ENCODE measurements around the gene MMP28. TPM values are rescaled to one million over a fixed set of nuclear protein-coding genes. Genes with fewer than 3 reads are reported as not detected.
A peak's percentile ranks its signal among the peaks of the same experiment; 100 is the strongest.
"Not testable (repeated sequence)": the region's sequence is repeated elsewhere in the genome, so short reads cannot be mapped to it uniquely, and the experiment has no call there.

The MMP28 gene
- total RNA-seq, 1 donor from 2014 or later = 3.5 TPM

DNA sequence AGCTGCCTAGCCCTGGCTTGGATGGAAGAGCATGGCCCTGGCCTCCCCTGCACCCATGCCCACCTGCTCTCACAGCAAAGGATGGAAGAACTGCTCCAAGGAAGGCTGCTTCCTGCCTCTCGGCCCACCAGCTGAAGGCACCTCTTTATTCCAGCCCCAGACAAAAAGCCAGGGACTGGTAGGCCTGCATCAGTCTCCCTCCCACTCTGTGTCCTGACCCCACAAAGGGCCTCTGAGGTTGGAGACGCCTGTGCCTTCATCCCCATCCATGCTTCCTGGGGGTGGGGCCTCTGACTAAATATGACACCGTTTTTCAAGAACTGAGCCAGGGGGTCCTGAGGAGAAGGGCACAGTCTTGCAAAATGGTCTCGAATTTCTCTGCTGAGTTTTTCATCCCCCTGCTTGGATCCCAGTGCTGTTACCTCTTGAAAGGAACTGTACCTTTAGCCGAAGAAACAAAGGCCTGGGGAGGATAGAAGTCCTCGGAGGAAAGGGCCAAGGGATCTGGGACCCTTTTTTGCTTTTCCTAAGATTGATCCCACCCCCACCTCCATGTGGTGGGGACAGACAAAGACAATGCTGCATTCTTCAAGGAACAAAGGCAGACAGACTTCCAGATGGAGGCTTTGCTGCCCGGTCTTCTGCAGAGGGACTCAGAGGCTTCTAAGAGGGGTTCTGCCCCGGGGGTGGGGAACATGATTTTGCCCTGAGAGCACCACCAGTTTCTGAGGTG is 29.5 kb downstream of the MMP28 start:
- DNase-seq = no peak

- DNase-seq = peak; percentile 31
Measured at GRCh38 chr17:35765086-35765710, 30.2 kb downstream of the MMP28 start.

GRCh38 chr17:35764123-35764991 is 31.1 kb downstream of the MMP28 start:
- peak; percentile 93 for DNase-seq

DNA sequence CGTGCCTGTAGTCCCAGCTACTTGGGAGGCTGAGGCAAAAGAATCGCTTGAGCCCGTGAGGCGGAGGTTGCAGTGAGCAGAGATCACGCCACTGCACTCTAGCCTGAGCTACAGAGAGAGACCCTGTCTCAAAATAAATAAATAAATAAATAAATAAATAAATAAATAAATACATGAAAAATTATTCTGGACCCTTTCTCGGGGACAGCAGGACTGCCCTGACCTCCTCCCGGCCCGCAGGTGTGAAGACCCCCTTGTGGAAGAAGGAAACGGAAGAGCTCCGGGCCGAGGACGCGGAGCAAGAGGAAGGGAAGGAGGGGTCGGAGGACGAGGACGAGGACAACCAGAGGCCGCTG is 31.7 kb downstream of the MMP28 start:
- DNase-seq = no peak

GRCh38 chr17:35761601-35762000 is 33.8 kb downstream of the MMP28 start:
- DNase-seq = no peak

GRCh38 chr17:35760587-35760986 is 34.9 kb downstream of the MMP28 start, which contains the start of gene C17orf50:
C17orf50 (plus strand) TSS chr17:35760887; CDS start chr17:35760942, 55 bp downstream.
- no peak for DNase-seq

GRCh38 chr17:35757243-35757642 is 38.2 kb downstream of the MMP28 start:
- no peak for DNase-seq

GRCh38 chr17:35752945-35753764 is 42.3 kb downstream of the MMP28 start, which contains the start of gene GAS2L2:
GAS2L2 (minus strand) TSS chr17:35753239; CDS start chr17:35752850, 389 bp downstream.
- DNase-seq = no peak

DNA sequence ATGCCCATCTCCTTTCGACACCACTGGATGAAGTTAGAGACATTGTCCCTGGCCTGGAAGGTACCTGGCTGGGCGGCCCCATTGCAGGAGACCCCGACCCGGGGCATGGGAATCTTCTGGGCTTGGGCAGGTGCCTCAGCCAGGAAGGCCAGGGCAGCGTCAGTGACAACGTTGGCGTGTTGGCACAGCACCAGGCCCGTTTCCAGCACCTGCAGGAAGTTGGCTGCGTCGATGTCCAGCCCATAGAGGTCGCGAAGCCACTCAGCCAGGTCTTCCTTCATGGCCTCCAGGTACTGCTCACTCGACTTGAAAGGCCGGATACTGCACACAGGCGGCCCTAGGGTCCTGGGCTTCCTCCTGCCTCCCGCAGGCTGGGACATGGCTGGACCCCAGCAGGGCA is 43.0 kb downstream of the MMP28 start:
- DNase-seq = no peak

DNA sequence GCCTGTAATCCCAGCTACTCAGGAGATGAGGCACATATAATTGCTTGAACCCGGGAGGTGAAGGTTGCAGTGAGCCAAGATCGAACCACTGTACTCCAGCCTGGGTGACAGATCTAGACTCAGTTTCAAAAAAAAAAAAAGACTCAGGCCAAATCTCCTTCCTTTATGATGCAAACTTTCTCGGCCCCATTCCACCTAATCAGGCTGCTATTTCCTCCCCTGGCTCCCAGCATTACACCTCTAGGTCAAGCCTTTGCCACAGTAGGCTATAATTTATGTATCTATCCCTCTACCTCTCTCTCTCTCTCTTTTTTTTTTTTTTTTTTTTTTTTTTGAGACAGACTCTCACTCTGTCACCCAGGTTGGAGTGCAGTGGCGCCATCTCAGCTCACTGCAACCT is 43.9 kb downstream of the MMP28 start:
- DNase-seq = not testable (repeated sequence)

DNA sequence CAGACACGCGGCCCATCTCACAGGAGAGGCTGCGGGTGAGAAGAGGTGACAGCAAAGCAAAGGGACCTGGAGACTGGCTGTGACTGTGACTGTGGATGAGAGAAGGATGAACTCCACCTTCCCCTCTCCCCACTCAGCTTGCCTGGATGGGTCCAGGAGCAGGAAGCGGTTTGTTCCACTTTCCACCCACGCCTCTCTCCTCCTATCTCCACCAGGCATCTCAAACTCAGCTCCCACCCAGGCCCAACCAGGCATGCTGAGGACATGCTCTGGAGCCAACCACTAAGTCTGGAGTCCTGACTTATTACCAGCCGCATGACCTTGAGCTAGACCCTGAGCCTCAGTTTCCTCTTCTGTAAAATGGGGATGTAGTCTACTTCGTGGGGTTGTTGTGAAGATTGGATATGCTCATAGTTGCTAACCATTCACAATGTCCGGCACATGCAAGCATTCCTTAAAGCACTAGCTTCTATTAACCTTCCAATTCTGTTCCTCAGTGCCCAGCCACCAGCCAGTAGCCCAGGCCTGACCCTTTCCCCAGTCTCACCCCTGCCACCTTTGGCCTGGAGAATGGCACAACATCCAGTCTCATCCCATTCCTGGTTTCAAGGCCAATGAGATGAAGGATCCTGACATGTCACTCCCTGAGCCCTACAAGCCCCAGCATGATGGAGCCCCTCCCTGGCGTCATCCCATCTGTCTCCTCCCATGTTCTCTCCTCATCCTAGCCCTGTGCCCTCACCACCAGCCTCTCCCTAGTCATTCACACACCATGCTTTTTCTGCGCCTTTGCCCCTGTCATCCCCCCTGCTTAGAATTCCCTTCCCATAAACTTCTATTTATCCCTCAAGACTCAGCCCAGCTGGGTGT is 44.7 kb downstream of the MMP28 start:
- DNase-seq = no peak

DNA sequence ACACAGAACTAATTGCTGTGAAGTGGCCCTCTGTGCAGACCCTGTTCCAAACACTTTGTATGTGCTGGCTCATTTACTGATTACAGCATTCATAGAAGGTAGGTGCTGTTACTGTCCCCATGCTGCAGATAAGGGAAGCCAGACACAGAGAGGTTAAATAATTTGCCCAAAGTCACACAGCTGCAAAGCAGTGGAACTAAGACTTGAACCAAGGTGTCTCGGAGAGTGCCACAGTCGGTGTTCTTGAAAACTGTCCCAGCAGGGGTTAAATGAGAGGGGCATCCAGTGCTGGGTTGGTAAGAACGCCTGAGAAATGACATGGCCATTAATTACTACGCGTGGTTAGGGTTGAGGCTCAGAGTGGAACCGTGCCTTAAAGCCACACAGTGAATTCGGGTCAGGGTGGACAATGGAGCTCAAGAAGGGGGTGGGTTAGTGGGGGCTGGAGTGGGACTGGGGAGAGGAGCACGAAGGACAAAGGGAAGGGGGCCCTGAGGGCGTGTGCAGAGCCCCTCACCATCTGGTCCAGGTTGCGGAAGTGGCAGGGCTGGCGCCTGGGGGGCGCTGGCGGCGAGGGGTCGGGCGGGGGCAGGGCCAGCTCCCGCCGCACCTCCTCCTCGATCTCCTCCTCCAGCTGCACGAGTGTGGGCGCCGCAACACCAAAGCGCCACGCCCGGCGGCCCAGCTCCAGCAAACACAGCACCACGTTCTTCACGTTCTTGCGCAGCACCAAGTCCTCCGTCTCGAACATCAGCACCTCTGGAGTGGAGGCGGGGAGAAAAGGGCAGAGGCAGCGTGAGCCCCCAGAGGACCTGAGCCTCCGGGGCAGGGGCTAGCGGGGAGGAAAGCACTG is 45.7 kb downstream of the MMP28 start:
- no peak for DNase-seq

DNA sequence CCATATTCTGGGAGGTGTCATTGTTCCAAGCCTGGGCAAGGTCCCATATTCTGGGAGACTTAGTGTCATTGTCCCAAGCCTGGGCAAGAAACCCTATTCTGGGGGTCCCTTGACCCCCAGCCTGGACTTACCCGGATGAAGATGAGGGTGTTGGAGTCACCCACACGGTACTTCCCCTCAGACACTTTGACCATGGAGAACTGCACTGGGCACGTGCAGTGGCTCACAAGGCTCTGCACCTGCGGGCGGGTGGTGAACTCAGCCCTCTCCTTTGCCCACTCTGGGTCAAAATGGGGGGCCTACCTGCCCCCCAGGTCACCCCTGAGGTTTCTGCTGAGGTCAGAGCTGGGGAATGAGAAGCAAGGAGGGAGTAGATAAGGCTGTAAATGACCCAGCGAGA is 46.5 kb downstream of the MMP28 start:
- DNase-seq = no peak

GRCh38 chr17:35748341-35748841 is 47.0 kb downstream of the MMP28 start:
- no peak for DNase-seq

DNA sequence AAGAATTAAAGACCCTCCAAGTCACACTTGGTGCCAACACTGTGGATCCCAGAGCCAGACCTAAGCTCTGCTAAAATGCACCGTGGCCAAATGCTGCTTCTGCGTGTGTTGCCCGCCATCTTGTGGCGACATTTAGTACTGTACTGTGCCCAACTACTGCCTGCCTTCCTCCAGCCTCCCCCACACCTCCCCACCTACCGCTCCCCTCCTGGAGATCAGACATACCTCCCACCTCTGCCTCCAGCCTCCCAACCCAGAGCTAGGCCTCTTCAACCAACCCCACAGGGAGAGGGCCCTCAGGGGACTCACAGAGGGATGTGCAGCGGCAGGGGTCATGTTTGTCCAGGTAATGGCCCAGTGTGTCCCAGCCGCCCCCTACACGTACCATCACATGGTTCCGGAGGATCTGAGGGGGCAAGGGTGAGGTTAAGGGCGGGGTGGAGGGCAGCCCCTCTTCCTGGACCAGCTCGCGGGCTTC is 47.9 kb downstream of the MMP28 start:
- DNase-seq = peak; percentile 86

- no peak for DNase-seq
Measured at GRCh38 chr17:35745749-35746320, 49.6 kb downstream of the MMP28 start.

- DNase-seq = no peak
Measured at GRCh38 chr17:35745246-35745645, 50.2 kb downstream of the MMP28 start.

GRCh38 chr17:35744830-35745229 is 50.6 kb downstream of the MMP28 start:
- no peak for DNase-seq

- peak; percentile 62 for DNase-seq
Measured at GRCh38 chr17:35743626-35744328, 51.7 kb downstream of the MMP28 start.

Data from tongue (tissue), 2 donors.